SU-DHL-6 (cell line): ENCODE measurements around the gene MAPK12.

Experiments used
- CTCF ChIP-seq: fragments of 200-600 bp; sonication (generic); IDR thresholded peaks from one replicate; pipeline ENCODE4 v1.5.1; 2017; ENCODE audit warnings: antibody characterized with exemption, mild to moderate bottlenecking, low read length, moderate library complexity; ENCODE audit not compliant: insufficient read depth, poor library complexity, severe bottlenecking
- EZH2phosphoT487 ChIP-seq: fragments of 200-600 bp; sonication (generic), shearing (Covaris generic); conservative IDR thresholded peaks from 2 replicates; pipeline ENCODE4 v1.6.1; 2018; ENCODE audit warnings: mild to moderate bottlenecking, antibody characterized with exemption, low read length, moderate library complexity, mixed read lengths

GRCh38 chr22:50276143-50276542 lies 14.7 kb upstream of the MAPK12 start:
- TF ChIP-seq CTCF (peak; percentile 88), EZH2phosphoT487 (no peak)
